Inflammatory macrophage treated with lipopolysaccharide for 4 hours (primary cell): ENCODE measurements around the gene DENND1A.
A peak's percentile ranks its signal among the peaks of the same experiment; 100 is the strongest.
"Not testable (repeated sequence)": the region's sequence is repeated elsewhere in the genome, so short reads cannot be mapped to it uniquely, and the experiment has no call there.

Experiments used
- DNase-seq: peaks from one replicate; pipeline ENCODE4 v3.0.0-alpha.2; 2020

The DENND1A gene

DNA sequence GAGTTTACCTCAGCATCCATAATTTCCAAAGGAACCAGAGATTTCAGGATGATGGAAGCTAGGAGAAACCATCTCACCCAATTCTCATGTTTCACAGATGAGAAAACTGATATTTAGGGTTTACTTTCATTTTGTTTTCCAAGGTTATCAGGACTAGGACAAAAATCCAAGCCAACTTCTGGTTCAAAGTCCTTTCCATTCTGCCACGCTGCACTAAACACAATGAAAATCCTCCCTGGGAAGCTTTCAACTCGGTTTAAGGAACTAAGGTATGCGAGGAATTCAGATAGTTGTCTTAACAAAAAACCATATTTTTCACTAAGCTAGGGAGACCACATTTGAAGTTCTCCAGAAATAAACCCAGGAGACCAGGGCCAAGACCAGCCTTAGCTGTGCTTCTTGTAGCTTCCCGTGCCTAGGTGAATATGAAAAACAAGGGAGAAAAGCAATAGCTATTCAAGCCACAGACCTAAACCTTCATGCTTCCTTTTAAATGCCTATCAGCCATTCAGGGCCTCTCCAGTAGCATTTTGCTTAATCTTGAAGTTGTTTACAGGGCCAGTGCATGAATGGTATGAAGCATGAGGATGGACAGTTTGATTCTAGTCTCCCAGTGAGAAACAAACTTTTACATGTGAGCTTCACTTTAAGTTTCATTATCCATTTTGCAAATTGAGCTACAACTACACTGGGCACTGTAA is 167.9 kb downstream of the DENND1A start:
- no peak for DNase-seq

DNA sequence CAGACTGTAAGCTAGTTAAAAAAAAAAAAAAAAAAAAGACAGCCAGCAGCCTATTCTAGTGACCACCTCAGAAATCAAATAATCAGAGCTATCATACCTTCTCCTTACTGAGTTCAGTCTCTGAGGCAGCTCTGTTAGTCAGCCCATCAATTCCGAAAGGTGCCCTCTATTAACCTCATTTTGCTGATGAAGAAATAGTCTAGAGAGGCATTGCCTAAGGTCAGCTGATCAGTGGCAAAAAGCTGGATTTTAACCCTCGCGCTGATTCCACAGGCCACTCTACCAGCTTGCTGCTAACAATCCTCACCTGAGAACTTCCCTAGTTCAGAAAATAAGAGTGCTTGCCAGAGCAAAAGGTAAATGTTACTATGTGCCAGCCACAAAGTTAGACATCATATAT is 172.0 kb downstream of the DENND1A start:
- DNase-seq: peak; percentile 14

DNA sequence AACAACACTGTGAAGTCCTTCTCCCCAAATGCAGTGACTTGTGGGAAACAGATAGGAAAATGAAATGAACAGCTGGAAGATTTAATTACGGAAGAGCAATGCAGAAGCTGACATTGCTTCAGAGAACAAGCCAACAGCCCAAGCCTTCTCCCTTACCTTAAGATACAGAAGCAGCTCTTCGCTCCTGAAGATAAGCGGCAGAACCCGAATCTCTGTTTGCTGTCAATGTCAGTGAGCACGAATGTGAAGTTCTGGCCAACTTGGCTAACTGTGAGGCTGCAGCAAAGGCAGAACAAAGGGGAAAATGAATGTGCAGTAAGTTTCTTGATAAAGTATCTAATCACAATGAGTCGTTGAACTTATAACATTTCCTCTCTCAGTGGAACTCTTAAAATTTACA is 172.4 kb downstream of the DENND1A start:
- DNase-seq: no peak

DNA sequence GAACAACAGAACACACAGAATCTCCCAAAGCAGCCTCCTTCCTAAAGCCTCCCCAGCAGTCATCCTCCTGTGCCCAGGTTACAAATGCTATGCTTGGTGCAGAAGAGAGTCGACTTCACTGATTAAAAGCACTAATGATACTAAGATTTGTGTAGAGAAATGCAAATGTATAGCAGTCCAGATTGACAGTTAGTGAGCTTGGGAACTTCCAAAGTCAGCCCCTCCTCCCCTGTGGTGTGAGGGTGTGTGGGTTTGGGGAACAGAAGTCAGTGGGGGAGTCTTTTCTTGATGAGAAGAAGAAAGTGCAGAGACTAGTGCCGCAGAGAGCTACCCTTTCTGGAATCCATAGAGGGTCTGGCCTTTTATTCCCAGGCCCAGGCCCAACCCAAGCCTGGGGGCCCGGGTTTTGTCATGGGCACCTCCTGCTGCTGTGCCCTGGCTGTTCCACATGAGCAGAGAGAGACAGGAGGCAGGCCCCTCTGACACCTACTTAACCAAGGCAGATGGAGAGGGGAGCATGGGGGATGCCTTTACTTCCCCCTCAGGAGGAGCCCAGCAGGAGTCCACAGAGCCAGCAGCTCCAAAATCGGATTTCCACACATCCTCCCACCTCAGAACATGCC is 173.3 kb downstream of the DENND1A start:
- no peak for DNase-seq

DNA sequence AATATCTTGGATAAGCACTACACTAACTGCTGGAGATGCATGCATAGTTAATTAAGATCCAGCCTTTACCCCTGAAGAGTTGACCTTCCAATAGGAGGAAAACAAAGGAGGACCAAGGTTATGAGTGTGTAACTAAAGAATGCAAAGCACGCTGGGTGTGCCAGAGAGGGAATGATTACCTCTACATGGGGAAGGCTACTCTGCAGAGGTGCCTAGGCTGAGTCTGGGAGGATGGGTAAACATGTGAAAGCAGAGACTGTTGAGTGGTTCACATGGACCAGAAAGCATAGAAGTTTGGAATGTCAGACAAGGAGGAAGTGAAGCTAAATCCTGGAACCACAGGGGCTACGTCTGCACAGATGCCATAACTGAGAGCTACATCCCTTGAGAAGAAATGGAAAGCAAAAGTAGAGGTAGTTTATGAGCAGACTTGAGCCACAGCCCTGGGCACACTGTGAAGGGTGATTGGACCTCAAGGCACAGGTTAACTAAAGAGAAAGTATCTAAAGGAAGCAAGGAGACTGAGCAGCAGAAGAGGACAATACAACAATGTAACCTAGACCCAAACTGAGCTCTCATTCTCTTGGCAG is 176.2 kb downstream of the DENND1A start:
- DNase-seq: peak; percentile 30

DNA sequence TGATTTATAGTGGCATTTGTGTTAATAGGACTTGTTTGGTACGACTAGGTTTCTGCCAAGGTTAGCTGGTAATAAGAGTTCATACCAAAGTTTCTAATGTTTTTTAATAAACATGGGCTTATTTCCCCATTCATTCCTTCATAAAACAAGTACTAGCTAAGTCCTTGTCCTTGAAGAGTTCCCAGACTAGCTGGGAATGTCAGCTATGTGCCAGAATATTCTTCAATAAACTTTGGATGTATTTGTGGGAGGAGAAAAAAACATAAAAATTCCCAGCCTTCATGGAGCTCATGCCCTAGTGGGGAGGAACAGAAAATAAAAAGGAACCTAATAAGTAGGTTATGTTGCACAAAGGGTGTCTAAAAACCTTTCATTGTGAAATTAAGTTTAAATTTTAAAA is 176.9 kb downstream of the DENND1A start:
- no peak for DNase-seq

DNA sequence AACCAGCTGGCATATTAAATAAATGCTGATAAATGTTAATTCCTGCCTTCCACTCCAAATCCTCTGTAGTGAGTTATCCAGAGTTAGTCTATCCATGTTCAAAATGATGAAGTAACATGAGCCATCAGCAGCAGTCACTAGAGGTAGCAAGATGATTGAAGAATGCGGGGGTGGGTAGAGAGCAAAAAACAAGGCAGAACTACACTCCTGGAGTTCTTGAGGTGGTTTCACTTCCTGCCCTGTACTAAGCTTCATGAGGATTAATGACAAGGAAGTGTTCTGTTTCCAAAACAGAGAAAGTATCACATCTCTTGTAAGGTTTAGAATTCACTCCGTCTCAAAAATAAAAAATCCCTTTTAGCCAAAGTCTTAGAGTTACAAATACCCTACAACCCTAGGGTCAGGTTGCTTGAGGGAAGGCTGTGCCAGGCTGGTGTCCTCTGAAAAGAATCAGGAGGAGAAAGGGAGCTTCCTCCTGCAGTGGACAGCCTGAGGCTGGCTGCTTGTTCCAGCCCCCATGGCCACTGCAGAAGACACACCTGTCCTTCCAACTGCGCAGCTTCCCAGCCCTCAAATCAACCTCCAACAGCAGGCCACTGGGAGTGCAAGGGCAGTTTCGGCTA is 180.2 kb downstream of the DENND1A start:
- DNase-seq: peak; percentile 80

DNA sequence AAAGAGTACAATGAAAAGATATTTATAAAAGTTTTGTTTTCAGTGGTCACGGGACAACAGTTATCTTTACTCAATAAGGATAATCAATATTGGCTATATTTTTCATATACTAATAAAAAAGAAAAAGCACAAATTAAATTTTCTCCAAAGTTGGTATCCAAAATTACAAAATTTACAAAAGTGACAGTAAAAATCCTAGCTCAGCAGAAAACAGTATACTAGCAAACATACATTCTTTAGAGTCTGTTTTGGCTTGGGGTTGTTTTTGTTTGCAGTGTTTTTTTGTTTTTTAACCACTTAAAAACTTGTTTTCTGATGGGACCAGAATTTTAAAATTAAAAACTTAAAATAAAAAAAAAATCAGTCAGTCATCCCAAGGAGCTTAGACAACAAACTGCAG is 183.2 kb downstream of the DENND1A start:
- no peak for DNase-seq

DNA sequence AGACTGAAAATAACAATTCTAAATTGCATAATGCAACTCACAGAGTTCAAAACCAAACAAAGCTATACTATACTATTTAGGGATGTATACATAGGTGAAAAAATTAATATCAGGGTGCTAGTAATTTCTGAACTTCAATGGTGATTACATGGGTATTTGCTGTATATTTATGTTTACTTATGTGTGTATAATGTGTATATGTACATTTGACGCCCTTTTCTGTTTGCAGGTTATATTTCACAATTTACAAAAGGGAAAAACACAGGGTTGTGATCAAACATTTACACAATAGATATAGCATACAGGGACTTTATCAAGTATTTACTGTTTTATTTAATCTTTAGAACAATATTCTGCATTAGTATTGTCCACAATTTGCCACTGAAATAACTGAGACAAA is 184.0 kb downstream of the DENND1A start:
- DNase-seq: no peak

DNA sequence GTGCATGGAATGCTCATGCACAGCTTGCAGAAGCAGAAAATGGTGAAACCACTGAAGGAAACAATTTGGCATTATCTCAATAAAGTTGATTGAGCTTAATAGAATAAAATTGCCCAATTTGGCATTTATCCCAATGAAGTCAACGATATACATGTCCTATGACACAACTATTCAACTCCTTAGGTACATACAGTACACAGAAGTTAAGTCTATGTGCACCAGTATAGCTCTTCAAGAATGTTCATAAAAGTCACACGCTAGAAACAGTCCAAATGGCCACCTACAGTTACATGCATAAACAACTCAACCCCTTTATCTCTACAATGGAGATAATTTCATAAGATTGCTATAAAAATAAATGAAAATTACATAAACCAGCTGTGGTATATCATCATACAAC is 184.5 kb downstream of the DENND1A start:
- no peak for DNase-seq

DNA sequence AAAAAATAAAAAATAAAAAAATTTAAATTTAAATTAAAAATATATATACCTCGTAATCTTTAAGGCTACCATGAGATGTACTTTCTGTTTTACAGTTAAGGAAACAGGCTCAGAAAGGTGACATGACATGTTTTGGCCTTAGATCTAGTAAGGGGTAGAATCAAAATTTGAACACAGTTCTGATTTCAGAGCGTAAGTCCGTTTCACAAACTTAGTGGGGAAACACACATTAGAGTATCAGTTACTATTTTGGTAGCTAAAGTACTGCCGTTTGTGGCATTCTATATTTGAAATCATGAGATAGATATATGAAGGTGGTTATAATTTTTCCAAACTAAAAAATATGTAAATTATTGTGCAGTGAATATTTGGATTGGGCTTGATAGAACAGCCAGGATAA is 186.2 kb downstream of the DENND1A start:
- DNase-seq: no peak

DNA sequence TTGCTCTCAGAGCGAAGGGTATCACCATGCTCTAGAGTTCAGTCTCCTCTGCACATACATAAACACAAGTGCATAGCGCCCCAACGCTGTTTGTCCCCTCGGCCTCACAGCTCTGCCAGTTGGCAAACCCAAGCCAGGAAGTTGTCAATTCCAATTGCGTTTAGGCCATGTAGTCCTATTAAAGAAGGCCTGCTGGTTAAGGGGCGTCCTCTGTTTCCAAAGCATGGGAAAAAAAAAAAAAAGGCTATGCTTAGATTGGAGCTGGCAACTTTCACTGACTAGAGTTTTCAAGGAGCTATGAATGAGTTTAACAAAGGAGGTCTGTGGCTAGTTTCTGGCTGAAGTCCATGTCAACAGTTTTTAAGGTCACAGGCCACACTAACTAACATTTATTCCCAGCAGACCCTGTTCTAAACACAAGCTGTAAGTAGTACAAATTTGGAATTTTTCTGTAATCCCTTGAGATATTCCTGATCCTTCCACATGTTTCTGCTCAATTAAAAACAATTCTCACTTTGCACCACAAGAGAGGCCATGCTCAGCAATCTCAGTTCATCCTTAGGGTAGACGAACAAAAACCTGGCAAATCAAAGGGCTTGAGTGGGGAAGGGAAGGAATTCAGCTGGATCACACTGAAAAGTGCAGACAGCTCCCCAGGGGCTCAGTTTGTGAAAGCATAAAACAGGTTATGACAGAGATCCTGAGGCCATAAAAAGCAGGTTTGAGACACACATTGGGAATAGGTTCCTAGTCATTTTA is 187.7 kb downstream of the DENND1A start:
- no peak for DNase-seq

DNA sequence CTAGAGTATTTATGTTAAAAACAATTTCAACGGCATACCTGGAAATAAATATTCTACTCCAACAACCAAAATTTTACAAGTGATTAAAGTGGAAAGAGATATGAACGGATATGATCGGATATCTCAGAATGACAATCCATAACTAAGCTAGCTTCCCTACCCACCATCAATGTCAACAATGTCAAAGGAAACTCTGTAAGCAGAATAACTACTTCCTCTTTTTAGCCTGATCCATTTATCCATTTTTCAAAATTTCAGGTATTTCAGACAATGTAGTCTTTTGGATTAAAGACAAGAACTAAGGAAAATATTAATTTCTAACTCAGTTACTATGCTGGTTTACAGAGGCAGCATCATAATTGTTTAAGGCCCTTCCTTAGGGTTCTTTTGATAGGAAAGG is 188.7 kb downstream of the DENND1A start:
- DNase-seq: peak; percentile 25

DNA sequence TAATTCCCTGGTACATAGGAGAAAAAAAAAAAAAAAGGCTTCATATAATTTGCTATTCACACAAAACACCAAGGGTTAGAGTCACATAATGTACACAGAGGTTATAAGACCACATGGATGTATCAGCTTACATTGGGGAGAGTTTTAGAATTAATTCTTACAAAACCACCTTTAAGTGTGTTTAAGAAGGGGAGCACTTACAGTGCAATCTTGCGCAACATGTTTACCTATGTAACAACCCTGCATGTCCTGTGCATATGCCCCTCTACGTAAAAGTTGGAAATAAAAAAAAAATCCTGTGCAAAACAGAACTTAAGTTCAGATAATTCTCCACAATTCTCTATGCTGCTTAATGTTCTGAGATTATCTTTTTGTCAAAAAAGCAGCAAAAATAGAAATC is 190.0 kb downstream of the DENND1A start:
- no peak for DNase-seq

DNA sequence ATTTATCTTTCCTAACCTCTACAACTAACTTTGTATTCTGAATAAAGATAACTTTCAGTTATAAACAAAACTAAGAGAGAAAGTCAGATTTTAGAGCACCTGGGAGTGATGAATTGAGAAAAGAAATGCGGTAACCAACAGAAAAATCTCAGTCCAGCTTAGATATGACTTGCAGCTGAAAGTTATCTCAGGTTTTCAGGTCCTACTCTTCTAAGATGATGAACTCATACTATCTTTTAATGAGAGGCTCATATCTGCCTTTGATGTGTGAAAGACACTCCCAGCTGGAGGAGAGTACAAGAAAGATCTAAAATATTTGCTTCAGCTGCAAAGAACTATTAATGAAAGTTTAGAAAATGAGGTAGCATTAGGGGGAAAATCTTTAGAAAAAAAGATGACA is 190.5 kb downstream of the DENND1A start:
- no peak for DNase-seq

DNA sequence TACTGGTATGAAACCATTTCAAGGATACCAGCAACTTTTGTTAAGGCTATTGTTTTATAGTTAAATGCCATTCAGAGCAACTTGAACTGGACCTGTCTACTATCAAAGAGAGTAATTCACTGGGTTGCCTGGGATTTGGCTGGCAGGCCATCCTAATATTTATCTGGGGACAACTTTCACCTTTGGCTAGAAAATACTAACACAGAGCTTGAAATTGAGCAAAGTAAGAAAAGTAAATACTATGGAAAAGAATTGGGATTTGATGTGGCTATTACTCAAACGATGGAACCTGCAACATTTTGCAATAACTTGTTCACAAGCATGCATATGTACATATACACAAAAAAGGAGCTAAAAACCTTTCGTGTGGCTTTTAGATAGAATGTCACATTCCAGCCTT is 191.3 kb downstream of the DENND1A start:
- no peak for DNase-seq

DNA sequence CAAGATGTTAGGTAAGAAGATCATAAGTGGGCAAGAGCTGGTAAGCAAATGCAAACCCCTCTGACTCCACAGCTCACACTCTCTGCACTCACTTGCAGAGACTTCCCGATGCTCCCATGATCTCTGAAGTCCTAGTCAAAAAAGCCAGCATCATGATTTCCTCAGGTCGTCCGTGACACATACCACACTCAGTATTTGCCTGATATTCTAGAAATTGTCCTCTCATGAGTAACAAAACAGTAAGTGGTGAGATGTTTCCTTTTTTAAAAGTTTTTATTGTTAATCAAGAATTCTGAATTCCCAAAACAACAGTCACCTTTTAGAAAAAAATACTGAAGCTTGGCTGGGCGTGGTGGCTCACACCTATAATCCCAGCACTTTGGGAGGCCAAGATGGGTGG is 194.6 kb downstream of the DENND1A start:
- no peak for DNase-seq

DNA sequence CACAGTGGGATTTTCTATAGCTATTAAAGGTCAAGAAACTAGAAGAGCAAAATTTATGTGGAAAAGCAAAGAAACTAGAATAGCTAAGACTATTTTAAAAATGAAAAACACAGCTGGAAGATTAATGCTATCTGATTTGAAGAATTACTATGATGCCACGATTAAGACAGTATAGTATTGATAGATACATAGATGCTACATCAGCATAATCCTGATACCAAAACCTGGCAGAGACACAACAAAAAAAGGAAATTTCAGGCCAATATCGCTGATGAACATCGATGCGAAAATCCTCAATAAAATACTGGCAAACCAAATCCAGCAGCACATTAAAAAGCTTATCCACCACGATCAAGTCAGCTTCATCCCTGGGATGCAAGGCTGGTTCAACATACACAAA is 201.4 kb downstream of the DENND1A start:
- DNase-seq: not testable (repeated sequence)

DNA sequence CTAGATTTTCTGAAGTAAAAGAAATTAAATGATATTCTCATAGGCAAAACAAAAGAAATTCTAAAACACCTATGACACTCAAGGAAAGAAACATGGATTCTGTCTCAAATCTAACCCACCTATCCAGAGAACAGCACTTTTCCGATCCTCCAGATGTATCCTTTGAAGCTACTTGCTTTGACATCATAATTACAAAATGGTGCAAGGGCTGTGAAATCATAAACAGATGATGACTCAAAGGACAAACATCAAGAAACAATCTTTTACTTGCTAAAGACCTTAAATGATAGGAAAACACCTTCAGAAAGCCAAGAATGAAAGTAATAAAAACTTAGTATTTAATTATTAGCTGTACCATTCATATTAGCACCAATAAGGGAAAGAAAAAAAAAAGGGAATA is 202.6 kb downstream of the DENND1A start:
- DNase-seq: no peak

DNA sequence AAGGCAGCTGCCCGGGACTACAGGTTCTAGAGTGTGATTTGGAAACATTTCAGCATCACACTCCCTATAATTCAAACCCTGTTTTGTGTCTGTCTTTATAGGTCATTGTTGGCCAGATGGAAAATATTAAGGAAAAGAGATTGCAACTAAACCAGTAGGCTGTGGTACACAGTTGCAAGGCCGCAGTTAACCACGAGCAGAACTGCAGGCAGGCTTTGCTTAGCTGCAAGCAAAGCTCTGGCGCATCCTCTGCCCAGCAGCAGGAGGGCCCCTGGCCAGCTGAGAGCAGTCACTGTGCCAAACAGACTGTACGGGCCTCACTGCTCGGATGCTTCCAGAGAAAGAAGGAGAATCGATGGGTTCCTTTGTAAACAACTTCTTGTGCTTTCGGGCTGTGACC is 204.5 kb downstream of the DENND1A start:
- DNase-seq: no peak

DNA sequence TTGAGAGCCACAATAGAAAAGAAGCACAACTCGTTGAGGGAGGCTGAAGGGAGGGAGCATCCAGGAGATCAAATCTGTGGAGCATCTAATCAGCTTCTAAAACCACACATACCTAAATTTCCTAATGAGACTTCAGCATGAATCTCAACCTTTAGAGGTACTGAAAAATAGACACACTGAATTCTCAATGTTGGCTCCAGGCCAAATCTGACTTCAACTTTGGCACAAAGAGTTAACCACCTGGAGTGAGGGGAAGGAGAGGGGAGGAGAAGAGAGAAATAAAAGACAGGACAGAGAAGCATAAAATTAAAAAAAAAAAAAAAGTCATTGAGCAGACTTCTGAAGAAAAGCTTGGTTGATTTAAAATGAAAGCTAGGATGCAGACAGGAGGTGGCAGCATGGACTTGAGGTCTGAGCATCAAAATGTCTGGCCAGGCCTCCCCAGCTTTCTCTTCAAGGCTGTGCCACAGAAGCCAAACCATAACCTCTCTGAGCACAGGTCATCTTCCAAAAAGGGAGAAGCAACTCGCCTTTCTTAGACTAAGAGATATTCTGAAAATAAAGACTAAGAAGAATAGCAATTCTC is 205.6 kb downstream of the DENND1A start:
- peak; percentile 20 for DNase-seq

DNA sequence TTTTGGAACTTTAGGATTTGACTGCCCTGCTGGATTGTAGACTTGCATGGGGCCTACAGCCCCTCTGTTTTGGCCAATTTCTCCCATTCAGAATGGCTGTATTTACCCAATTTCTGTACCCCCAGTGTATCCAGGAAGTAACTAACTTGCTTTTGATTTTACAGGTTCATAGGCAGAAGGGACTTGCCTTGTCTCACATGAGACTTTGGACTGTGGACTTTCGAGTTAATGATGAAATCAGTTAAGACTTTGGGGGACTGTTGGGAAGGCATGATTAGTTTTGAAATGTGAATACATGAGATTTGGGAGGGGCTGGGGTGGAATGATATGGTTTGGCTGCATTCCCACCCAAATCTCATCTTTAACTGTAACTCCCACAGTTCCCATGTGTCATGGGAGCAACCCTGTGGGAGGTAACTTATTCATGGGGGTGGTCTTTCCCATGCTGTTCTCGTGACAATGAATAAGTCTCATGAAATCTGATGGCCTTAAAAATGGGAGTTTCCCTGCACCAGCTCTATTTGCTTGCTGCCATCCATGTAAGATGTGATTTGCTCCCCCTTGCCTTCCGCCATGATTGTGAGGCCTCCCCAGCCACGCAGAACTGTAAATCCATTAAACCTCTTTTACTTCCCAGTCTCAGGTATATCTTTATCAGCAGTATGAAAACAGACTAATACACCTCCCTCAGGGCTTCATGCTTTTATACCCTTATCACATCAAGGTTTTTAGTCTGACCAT is 206.6 kb downstream of the DENND1A start:
- DNase-seq: no peak
